Stimulated activated CD8-positive, alpha-beta memory T cell treated with anti-CD3 and anti-CD28 coated beads, Interleukin-15, amount 100 ng/mL, for 48 hours (primary cell): ENCODE measurements around the gene SHROOM3.
A peak's percentile ranks its signal among the peaks of the same experiment; 100 is the strongest.
"Not testable (repeated sequence)": the region's sequence is repeated elsewhere in the genome, so short reads cannot be mapped to it uniquely, and the experiment has no call there.

Experiments
- DNase-seq, 2 donors: peaks; one replicate each; pipeline ENCODE4 v3.0.0-alpha.2; 2020; ENCODE audit warnings: low read depth in 2 of 2

Gene SHROOM3

DNA sequence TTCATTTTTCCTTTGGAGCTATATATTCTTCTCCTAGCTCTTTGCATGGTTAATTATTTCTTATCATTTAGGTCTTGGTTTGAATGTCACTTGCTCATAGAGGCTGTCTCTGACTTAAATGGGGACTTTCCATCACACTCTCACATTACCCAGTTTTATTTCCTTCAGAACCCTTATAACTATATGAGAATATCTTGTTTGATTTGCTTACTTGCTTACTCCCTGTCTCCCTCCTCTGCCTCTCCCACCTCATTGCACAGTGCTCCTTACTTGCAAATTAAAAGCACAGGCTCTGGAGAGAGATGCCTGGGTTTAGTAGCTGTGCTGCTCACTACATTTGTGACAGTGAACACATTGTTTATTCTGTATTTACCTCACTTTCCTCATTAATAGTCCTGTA lies 288.3 kb downstream of the SHROOM3 start:
- DNase-seq: no peak

GRCh38 chr4:76723924-76724323 lies 288.9 kb downstream of the SHROOM3 start:
- DNase-seq: no peak

DNA sequence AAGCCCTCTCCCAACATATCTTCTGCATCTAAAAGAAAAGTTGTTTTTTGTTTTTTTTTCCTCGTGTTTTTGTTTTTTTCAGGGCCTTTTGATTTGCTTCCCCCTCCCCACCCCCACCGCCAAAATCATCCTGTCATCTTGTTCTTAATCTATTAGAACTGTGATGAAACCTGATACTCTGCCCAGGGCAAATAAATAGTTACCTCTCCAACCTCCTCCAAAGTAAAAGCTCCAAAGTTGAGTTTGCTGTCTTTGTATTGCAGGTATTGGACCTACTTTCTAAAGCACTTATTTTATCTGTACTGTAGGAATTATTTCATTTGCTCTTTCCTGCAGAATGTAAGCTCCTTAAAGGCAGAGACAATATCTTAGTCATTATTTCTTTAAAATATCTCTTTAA lies 290.0 kb downstream of the SHROOM3 start:
- DNase-seq: no peak

DNA sequence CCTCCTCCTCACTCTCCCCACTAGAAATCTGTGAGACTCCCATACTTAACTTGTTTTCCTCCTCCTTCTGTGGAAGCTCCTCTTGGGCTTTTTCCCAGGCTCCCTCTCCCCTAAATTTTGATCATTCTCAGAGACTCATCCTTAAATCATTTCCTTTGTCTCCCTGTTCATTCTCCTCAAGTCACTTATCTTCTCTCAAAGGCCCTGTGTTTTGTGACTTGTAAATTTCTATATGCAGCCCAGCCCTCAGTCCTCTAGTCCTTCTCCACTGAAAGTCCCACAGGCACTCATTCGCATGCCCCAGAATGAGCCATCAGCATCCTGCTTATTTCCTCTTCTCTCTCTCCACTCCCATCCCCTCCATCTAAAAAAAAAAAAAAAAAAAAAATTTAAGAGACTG lies 291.1 kb downstream of the SHROOM3 start:
- DNase-seq: no peak

DNA sequence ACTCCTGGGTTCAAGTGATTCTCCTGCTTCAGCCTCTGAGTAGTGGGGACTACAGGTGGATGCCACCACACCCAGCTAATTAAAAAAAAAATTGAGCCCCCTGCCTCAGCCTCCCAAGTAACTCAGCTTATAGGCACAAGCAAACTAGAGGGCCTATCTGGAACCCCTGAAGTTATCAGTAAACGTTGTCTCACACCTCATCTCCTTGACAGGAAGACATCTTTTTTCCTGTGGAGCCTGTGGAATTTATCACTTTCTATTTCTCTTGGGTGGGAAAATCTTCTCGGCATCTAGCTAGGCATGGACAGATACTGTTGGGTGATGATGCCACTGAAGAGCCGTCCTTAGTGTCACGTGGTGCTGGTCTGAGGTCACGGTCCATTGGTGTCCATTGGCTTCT lies 291.6 kb downstream of the SHROOM3 start:
- no peak for DNase-seq

- not testable (repeated sequence) for DNase-seq
Observed at GRCh38 chr4:76727934-76728333, 292.9 kb downstream of the SHROOM3 start.

DNA sequence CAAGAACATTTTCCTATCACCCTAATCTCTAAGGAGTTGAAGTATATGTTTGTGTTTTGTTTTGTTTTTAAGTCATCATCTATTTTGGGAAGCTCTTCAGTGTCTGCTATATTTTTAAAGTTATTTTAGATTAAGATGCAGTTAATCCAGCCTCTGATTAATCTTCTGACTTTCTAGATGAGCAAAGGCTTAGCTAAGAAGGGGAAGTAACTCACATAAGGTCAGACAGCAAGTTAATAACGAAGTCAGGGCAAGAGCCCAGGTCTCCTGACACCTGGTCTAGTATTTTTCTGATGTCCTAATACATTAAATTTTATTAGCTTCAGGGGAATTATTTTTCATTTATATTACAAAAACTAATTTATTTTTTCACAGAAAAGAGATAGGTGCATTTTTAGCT lies 294.4 kb downstream of the SHROOM3 start:
- no peak for DNase-seq

DNA sequence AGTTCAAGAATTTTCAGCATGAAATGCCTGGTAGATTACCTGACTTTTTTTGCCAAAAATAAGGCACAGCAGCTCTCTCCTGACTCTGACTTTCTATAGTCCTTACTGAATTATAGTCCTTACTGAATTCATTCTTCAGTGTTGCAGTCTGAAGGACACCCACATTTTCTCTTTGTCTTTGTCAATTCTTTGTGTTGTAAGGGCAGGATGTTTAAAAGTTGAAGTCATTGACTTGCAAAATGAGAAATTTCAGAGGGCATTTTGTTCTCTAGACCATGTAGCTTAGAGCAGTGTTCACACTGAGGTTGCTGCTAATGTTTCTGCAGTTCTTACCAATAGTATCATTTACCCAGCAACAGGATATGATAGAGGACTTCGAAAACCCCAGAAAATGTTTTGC lies 295.0 kb downstream of the SHROOM3 start:
- DNase-seq: no peak

GRCh38 chr4:76732246-76732645 lies 297.2 kb downstream of the SHROOM3 start:
- no peak for DNase-seq

GRCh38 chr4:76733068-76733771 lies 298.2 kb downstream of the SHROOM3 start:
- no peak for DNase-seq

GRCh38 chr4:76736414-76736813 lies 301.4 kb downstream of the SHROOM3 start:
- DNase-seq: no peak

- no peak for DNase-seq
Observed at GRCh38 chr4:76737180-76737579, 302.2 kb downstream of the SHROOM3 start.

DNA sequence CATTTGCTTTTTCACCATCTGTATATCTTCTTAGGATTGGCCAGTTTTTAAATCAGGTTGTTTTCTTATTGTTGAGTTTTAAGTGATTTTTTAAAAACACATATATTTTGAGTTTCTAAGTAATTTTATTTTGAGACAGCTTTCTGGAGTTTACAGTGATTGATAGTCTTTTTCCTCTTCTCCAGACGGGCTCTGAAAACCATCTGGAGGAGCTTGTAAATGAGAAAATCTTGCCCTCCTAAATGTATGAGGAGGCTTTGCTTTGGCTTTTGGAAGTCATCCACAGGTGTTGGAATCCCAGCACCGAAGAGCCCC lies 302.7 kb downstream of the SHROOM3 start:
- no peak for DNase-seq

GRCh38 chr4:76738086-76738931 lies 303.3 kb downstream of the SHROOM3 start:
- DNase-seq: peak; percentile 13 to 39

GRCh38 chr4:76740192-76740591 lies 305.2 kb downstream of the SHROOM3 start:
- DNase-seq: no peak

DNA sequence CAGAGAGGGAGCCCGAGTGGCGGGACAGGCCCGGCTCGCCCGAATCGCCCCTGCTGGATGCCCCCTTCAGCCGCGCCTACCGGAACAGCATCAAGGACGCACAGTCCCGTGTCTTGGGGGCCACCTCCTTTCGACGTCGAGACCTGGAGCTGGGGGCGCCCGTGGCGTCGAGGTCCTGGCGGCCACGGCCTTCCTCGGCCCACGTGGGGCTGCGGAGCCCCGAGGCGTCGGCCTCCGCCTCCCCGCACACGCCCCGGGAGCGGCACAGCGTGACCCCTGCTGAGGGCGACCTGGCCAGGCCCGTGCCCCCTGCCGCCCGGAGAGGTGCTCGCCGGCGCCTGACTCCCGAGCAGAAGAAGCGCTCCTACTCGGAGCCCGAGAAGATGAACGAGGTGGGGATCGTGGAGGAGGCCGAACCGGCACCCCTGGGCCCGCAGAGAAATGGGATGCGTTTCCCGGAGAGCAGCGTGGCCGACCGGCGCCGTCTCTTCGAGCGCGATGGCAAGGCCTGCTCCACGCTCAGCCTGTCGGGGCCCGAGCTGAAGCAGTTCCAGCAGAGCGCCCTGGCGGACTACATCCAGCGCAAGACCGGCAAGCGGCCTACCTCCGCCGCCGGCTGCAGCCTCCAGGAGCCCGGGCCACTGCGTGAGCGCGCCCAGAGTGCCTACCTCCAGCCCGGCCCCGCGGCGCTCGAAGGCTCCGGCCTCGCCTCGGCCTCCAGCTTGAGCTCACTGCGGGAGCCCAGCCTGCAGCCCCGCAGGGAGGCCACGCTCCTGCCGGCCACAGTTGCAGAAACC lies 306.0 kb downstream of the SHROOM3 start:
- no peak for DNase-seq

DNA sequence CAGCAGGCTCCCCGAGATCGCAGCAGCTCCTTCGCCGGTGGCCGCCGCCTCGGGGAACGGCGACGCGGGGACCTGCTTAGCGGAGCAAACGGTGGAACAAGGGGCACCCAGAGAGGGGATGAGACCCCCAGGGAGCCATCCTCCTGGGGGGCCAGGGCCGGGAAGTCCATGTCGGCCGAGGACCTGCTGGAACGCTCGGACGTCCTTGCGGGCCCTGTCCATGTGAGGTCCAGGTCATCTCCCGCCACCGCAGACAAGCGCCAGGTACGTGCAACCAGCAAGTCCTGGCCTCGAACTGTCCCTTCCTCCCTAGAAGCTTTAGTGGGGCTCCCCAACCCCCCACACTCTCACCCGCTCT lies 306.6 kb downstream of the SHROOM3 start:
- DNase-seq: no peak

GRCh38 chr4:76744241-76744921 lies 309.4 kb downstream of the SHROOM3 start:
- DNase-seq: no peak

DNA sequence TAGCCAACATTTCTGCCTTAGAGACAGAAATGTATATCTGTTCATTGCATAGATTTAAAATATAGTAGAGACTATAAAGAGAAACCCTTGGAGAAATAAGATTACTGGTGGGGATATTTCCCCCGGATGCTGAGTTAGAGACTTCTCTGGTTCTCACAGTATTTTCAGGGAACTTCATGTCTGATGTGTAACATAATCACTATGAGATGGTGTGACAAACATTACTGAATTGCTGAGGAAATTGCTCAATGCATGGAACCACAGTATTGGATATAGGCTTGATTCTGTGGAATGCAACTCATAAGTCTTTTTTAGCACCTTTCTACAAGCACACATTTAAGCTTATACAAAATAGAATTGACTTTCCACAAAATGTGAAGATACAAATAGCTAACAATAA lies 310.2 kb downstream of the SHROOM3 start:
- no peak for DNase-seq

GRCh38 chr4:76747563-76747962 lies 312.5 kb downstream of the SHROOM3 start:
- no peak for DNase-seq

- no peak for DNase-seq
Observed at GRCh38 chr4:76748649-76749048, 313.6 kb downstream of the SHROOM3 start.

DNA sequence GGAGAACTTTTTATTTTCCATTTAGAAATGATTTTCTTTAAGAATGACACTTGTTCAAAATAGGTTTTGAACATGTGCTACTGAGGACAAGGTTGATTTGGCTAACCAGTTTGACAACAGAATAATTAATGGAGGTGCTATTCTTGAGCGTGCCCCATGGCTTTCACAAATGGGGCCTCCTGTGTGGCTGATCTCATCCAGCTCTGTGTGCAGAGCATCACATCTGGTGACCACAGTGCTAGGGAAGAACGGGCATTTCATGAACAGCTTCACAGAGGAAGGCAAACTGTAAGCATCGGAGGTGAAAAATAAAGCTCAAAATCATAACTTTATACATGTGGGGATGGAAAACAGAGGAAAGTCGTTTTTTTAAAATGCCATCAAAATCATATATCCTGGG lies 314.3 kb downstream of the SHROOM3 start:
- no peak for DNase-seq
